Stimulated activated effector memory CD8-positive, alpha-beta T cell treated with anti-CD3 and anti-CD28 coated beads, Interleukin-12 subunit alpha, Interleukin-12 subunit beta, amount 100 ng/mL, for 72 hours (primary cell): Measurements from ENCODE around the gene BMP4.
"Not testable (repeated sequence)": the region's sequence is repeated elsewhere in the genome, so short reads cannot be mapped to it uniquely, and the experiment has no call there.

ENCODE experiments used
- ATAC-seq: fragments of 150-1000 bp; cut with Tn5 transposase; 2 replicates; pipeline ENCODE4 v1.10.0; 2021
- DNase-seq, 2 donors: peaks; one replicate each; pipeline ENCODE4 v3.0.0; 2021 to 2022; ENCODE audit warnings: low spot score in 2 of 2
- H3K27ac Mint-ChIP-seq: one replicate; pipeline ENCODE4 v1.8.0; 2022; ENCODE audit warnings: mild to moderate bottlenecking, mixed read lengths
- H3K36me3 Mint-ChIP-seq: one replicate; pipeline ENCODE4 v1.8.0; 2022; ENCODE audit warnings: mild to moderate bottlenecking, mixed read lengths
- H3K4me1 Mint-ChIP-seq: one replicate; pipeline ENCODE4 v1.8.0; 2022; ENCODE audit warnings: mixed read lengths
- H3K4me3 Mint-ChIP-seq: one replicate; pipeline ENCODE4 v1.8.0; 2022; ENCODE audit warnings: mild to moderate bottlenecking, mixed read lengths
- H3K9me3 Mint-ChIP-seq: one replicate; pipeline ENCODE4 v1.8.0; 2022; ENCODE audit warnings: mixed read lengths

BMP4 gene

GRCh38 chr14:53956427-53957201, at the start of gene BMP4:
Gene BMP4, minus strand, starts transcription at chr14:53956825. Its CDS starts 4,603 bp downstream, at chr14:53952222.
- ATAC-seq (no peak), DNase-seq (no peak)
- H3K36me3 Mint-ChIP-seq, result peaks cover 6% of the 10 kb centered on the region
- peaks cover 21% of the 10 kb centered on the region for H3K4me1 Mint-ChIP-seq
- peak within 1 kb of the TSS; percentile 57 for H3K4me3 Mint-ChIP-seq
- H3K9me3 Mint-ChIP-seq, result no peaks in the 10 kb centered on the region
- no peak within 1 kb of the TSS for H3K27ac Mint-ChIP-seq

DNA sequence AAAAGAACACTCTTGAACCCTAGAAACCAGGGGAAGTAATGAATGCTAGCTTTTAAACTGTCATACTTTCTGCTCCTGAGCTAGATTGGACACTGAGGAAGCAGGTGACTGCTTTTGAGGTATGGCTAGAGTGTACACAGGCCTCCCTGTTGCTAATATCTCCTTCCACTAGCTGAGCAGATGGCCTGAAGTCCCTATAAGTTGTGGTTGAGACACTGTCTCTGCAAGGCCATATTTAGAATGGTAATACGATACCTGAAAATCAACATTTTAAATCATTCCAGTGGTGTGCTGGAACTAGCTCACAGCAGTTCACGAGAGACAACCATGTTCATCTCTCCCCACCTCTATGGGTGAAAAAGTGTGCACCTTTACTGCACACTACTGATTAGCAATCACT, 46.4 kb upstream of the BMP4 start:
- DNase-seq, result no peak
- H3K4me1 Mint-ChIP-seq, result no peaks in the 10 kb centered on the region
- H3K27ac Mint-ChIP-seq, result no peak overlapping the region
- no peak overlapping the region for H3K4me3 Mint-ChIP-seq
- H3K9me3 Mint-ChIP-seq, result peaks cover 4% of the 10 kb centered on the region
- ATAC-seq, result no peak
- H3K36me3 Mint-ChIP-seq, result no peaks in the 10 kb centered on the region

DNA sequence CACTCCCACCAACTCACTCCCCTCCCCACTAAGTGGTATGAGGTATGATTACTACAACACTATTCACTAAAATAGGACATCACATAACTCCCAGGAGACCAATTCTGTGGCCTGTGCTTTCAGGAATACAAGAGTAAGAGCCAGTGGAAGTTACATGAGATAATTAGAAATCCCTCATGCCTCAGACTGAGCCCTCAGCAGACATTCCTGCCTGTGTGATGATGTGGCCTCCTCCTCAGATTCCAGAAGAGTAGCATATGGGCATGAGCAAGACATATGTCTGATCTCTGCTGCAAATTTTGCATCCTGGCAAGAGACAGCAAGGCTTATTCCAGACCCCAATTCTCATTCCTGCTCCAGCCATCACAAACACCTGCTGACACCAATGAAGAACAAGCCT, 46.0 kb upstream of the BMP4 start:
- Mint-ChIP-seq H3K36me3 (no peaks in the 10 kb centered on the region), H3K4me3 (no peak overlapping the region), H3K4me1 (no peaks in the 10 kb centered on the region), H3K27ac (no peak overlapping the region), H3K9me3 (peaks cover 4% of the 10 kb centered on the region)
- DNase-seq (no peak), ATAC-seq (no peak)

GRCh38 chr14:54001189-54001878, 44.7 kb upstream of the BMP4 start:
- no peaks in the 10 kb centered on the region for H3K36me3 Mint-ChIP-seq
- DNase-seq (no peak), ATAC-seq (no peak)
- no peak overlapping the region for H3K4me3 Mint-ChIP-seq
- H3K9me3 Mint-ChIP-seq, result no peaks in the 10 kb centered on the region
- H3K27ac Mint-ChIP-seq, result no peak overlapping the region
- H3K4me1 Mint-ChIP-seq, result no peaks in the 10 kb centered on the region

GRCh38 chr14:54000341-54000811, 43.8 kb upstream of the BMP4 start:
- ATAC-seq, result no peak
- Mint-ChIP-seq H3K9me3 (no peaks in the 10 kb centered on the region), H3K27ac (no peak overlapping the region), H3K36me3 (no peaks in the 10 kb centered on the region), H3K4me1 (no peaks in the 10 kb centered on the region), H3K4me3 (no peak overlapping the region)
- DNase-seq, result no peak

- Mint-ChIP-seq H3K4me3 (no peak overlapping the region), H3K36me3 (no peaks in the 10 kb centered on the region), H3K4me1 (no peaks in the 10 kb centered on the region), H3K9me3 (no peaks in the 10 kb centered on the region), H3K27ac (no peak overlapping the region)
- no peak for ATAC-seq
- DNase-seq, result no peak
Observed at GRCh38 chr14:53999061-53999488, 42.5 kb upstream of the BMP4 start.

DNA sequence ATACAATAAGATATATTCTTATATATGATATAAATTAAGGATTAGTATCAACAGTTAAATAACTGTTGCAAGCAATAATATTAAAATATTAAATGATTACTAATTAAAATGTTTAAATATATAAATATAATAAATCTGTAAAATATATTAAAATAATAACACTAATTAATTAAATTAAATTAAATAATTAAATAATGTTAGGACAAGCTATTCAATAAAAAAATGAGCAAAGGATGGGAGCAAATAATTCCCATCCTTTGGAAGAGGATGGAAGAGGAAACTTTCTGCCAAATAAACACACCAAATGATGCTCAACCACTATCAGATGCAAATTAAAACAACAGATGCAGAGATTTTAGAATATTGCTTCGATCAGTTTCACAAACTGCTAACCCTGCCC, 39.4 kb upstream of the BMP4 start:
- H3K9me3 Mint-ChIP-seq, result no peaks in the 10 kb centered on the region
- no peak for ATAC-seq
- DNase-seq, result no peak
- no peak overlapping the region for H3K4me3 Mint-ChIP-seq
- no peaks in the 10 kb centered on the region for H3K36me3 Mint-ChIP-seq
- no peaks in the 10 kb centered on the region for H3K4me1 Mint-ChIP-seq
- no peak overlapping the region for H3K27ac Mint-ChIP-seq

GRCh38 chr14:53993920-53994607, 37.4 kb upstream of the BMP4 start:
- ATAC-seq, result no peak
- H3K9me3 Mint-ChIP-seq, result no peaks in the 10 kb centered on the region
- H3K36me3 Mint-ChIP-seq, result no peaks in the 10 kb centered on the region

GRCh38 chr14:53990978-53991377, 34.4 kb upstream of the BMP4 start:
- H3K36me3 Mint-ChIP-seq, result no peaks in the 10 kb centered on the region
- ATAC-seq (no peak), DNase-seq (no peak)
- H3K4me3 Mint-ChIP-seq, result no peak overlapping the region
- H3K4me1 Mint-ChIP-seq, result no peaks in the 10 kb centered on the region
- H3K9me3 Mint-ChIP-seq, result peaks cover 12% of the 10 kb centered on the region
- H3K27ac Mint-ChIP-seq, result no peak overlapping the region

More at GRCh38 chr14:53993920-53994607, 37.4 kb upstream of the BMP4 start:
- Mint-ChIP-seq H3K4me3 (no peak overlapping the region), H3K27ac (no peak overlapping the region), H3K4me1 (no peaks in the 10 kb centered on the region)
- DNase-seq, result no peak

DNA sequence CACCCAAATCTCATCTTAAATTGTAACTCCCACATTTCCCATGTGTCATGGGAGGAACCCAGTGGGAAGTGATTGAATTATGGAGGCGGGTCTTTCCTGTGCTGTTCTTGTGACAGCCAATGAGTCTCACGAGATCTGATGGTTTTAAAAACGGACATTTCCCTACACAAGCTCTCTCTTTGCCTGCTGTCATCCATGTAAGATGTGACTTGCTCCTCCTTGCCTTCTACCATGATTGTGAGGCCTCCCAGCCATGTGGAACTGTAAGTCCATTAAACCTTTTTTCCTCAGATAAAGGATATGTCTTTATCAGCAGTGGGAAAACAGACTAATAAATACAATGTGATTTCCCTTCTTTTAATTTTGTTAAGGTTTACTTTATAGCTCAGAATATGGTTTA, 30.1 kb upstream of the BMP4 start:
- DNase-seq, H3K36me3 Mint-ChIP-seq, H3K4me3 Mint-ChIP-seq, H3K27ac Mint-ChIP-seq, H3K4me1 Mint-ChIP-seq, ATAC-seq: not testable (repeated sequence)
- peaks cover 20% of the 10 kb centered on the region for H3K9me3 Mint-ChIP-seq

DNA sequence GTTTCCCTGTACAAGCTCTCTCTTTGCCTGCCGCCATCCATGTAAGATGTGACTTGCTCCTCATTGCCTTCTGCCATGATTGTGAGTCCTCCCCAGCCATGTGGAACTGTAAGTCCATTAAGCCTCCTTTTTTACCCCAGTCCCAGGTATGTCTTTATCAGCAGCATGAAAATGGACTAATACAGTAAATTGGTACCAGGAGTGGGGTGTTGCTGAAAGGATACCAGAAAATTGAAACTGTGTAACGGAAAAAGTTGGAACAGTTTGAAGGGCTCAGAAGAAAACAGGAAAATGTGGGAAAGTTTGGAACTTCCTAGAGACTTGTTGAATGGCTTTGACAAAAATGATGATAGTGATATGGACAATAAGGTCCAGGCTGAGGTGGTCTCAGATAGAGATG, 28.3 kb upstream of the BMP4 start:
- not testable (repeated sequence) for H3K4me1 Mint-ChIP-seq

DNA sequence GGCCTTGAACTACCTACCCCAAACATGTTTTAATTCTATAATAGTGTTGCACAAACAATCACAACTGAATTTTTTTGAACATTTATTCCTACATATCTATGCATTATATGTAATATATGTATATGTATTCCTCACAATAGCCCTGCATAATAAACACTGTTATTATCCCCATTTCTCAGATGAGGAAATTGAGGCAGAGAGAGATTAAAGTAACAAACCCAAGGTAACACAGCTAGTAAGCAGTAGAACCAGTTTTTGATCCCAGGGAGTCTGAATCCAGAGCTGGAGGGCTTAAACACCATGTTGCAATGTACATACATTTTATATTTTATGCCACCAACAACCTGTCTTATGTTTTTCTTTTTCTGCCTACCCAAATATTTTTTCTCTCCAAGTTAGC, 26.5 kb upstream of the BMP4 start:
- DNase-seq (no peak), ATAC-seq (no peak)
- Mint-ChIP-seq H3K9me3 (peaks cover 20% of the 10 kb centered on the region), H3K4me3 (no peak overlapping the region), H3K4me1 (no peaks in the 10 kb centered on the region), H3K27ac (no peak overlapping the region), H3K36me3 (no peaks in the 10 kb centered on the region)

More for the DNA sequence above, 28.3 kb upstream of the BMP4 start:
- not testable (repeated sequence) for H3K27ac Mint-ChIP-seq, H3K4me3 Mint-ChIP-seq, ATAC-seq, DNase-seq, H3K36me3 Mint-ChIP-seq
- H3K9me3 Mint-ChIP-seq, result peaks cover 20% of the 10 kb centered on the region

DNA sequence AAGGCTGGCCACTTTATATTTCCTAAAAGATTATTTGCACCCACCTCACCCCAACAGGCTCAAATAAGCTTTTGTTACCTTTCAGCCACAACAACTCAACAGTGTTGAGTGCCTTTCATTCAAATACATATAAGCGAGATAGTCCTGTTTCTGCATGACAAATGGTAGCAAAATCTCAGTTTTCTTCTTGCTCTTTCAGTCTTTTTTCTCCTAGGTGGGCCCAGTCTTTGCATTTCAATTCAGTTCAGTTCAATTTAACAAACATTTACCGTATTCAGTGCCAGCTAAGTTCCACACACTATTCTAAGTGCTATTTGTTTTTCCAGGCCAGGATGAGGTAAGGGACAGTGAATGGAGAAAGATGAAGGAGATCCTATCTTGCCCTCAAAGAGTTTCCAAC, 25.9 kb upstream of the BMP4 start:
- Mint-ChIP-seq H3K27ac (no peak overlapping the region), H3K4me1 (no peaks in the 10 kb centered on the region), H3K36me3 (no peaks in the 10 kb centered on the region), H3K9me3 (peaks cover 16% of the 10 kb centered on the region), H3K4me3 (no peak overlapping the region)
- ATAC-seq (no peak), DNase-seq (no peak)

DNA sequence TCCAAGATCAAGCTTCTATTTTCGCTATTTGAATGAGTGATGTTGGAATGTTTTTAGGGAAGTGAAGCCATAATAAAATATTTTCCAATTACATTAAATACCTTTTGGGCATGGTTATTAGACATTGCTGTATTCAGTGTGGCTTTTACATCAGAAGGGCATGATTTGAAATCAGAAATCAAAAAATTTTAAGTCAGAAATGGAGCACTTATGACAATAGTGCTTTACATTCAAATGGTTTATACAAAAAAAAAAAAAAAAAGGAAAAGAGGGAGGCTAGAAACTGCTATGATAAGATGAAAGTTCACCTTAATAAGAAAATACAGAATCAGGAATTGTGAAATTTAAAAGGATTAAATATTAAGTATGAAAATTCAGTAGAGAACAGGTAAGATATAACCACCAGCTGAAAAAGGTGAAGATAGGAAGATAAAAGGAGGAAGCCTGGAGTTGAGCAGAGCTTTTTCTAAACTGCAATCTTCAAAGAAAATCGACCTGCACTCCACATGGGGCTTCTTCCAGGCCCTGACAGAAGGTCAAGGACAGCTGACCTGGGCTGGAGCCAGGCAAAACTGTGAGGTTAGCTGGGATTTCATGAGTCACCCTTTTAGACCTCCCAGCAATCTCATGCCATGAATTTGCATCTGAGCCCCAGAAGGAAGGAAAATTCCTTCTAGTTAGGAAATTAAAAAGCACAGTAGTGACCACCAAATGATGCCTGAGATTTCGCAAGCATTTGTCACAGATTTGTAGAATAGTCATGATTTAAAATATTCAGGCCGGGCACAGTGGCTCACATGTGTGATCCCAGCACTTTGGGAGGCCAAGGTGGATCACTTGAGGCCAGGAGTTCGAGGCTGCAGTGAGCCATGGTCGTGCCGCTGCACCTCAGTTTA, 23.4 kb upstream of the BMP4 start:
- DNase-seq (no peak), ATAC-seq (no peak)
- Mint-ChIP-seq H3K36me3 (no peaks in the 10 kb centered on the region), H3K4me3 (no peak overlapping the region), H3K9me3 (peaks cover 4% of the 10 kb centered on the region), H3K4me1 (no peaks in the 10 kb centered on the region), H3K27ac (no peak overlapping the region)
